Pancreas (tissue), 10 donors: ENCODE data around the gene ACSM3. TPM values are rescaled to one million over a fixed set of nuclear protein-coding genes. Genes with fewer than 3 reads are reported as not detected.
A peak's percentile ranks its signal among the peaks of the same experiment; 100 is the strongest.

Experiments
- ATAC-seq, 4 donors: fragments of 200-7000 bp; cut with Tn5 transposase; one replicate each; pipeline versions ENCODE4 v1.8.0 to v1.9.1; 2020; ENCODE audit warnings: mild to moderate bottlenecking in 4 of 4, moderate library complexity in 4 of 4
- DNase-seq, 6 donors: peaks; one replicate each; pipeline ENCODE4 v3.0.0-alpha.2; 2020
- FAIRE-seq: peaks from 2 replicates; lab custom pipeline; 2012; peaks lifted over from hg19 to GRCh38; lab: Jason Lieb, UNC
- H3K27ac ChIP-seq, 4 donors: fragments of 200-600 bp; sonication (generic); 1 replicate in 3 of 4; 2 replicates in 1 of 4; pipeline versions ENCODE4 v1.5.0 to v1.8.0; 2020
- H3K27me3 ChIP-seq, 4 donors: fragments of 200-600 bp; one replicate each; pipeline ENCODE4 v1.8.0; 2021
- H3K36me3 ChIP-seq, 3 donors: fragments of 200-600 bp; sonication (generic) in 1 of 3; one replicate each; pipeline versions ENCODE4 v1.5.0 to v1.8.0; 2020 to 2021
- H3K4me1 ChIP-seq, 3 donors: fragments of 200-600 bp; one replicate each; pipeline ENCODE4 v1.8.0; 2021
- H3K4me3 ChIP-seq, 4 donors: fragments of 200-600 bp; sonication (generic) in 2 of 4; one replicate each; pipeline versions ENCODE4 v1.5.0 to v1.8.0; 2020 to 2021
- H3K9me3 ChIP-seq, 4 donors: fragments of 200-600 bp; one replicate each; pipeline ENCODE4 v1.8.0; 2021
- WGBS, 2 donors: extraction: QIAGEN DNeasy Blood & Tissue Kit; methylation state at CpG; one replicate each; pipeline ENCODE4 v1.1.7; 2013; 5-methylcytosine and 5-hydroxymethylcytosine counted together
- intact Hi-C, 3 donors: fragments of 100-400 bp; cut with DNase I; formaldehyde crosslinking; loops; one replicate each; pipeline versions ENCODE4 v1.11.1 to v1.14.2; 2022
- polyA plus RNA-seq, 2 donors: library from polyadenylated mRNA; stranded (reverse); fragments of 200-250 nt; gene quantifications; one replicate each; pipeline ENCODE4 v1.2.3, GENCODE V29; 2013
- total RNA-seq, 6 donors: library from RNA; stranded (reverse); fragmentation: NEBNext Ultra II Directional in 4 of 6; extraction: Animal tissue kit (Norgen Biotek cat#: 25700) in 4 of 6; gene quantifications; one replicate each; pipeline versions ENCODE4 v1.2.1 to v1.2.4, GENCODE V29; 2021 to 2023
- TF ChIP-seq, protein P1 (sequence below), 4 donors: fragments of 200-600 bp; sonication (generic) in 3 of 4; IDR thresholded peaks; one replicate each; pipeline versions ENCODE4 v1.5.0 to v1.8.0; 2021; ENCODE audit warnings: antibody characterized with exemption in 4 of 4
- donor health status: healthy with polysubstance abuse.
- donor health status: DM: no; HTN: no; CAD: no; lungs with moderate emphysema.
- donor health status: DM: no; HTN: no; CAD: no.
- donor health status: control.
- donor health status: control.
- donor health status: Bipolar disorder and iron deficiency.
- donor health status: DM: yes; HTN: yes; CAD: no.
- donor health status: DM: no; HTN: no; CAD: no.
- donor health status: DM: no; HTN: no; CAD: no.
- donor health status: DM: yes; HTN: yes; CAD: no.

Gene ACSM3
- total and polyA plus RNA-seq, 8 donors = 39.1 to 104 (median 46.7) TPM

DNA sequence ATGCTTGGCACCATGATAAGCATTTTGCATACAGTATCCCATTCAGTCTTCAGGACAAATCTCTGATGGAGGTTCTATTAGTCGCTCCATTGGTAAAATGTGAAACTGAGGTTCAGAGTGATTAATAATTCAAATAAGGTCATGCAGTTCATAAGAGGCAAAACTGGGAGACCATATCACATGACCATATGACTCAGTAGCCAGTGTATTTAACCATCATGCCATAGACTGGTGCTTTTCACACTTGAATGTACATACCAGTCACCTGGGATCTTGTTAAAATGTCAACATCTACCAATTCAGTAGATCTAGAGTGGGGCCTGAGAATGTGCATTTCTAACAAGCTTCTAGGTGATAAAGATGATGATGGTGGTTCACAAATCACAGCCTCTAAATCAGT, 4.3 kb downstream of the ACSM3 start:
- ATAC-seq = no peak
- 97 to 100% methylated on average over 1 of the region's 1 CpG for WGBS, 2 donors

DNA sequence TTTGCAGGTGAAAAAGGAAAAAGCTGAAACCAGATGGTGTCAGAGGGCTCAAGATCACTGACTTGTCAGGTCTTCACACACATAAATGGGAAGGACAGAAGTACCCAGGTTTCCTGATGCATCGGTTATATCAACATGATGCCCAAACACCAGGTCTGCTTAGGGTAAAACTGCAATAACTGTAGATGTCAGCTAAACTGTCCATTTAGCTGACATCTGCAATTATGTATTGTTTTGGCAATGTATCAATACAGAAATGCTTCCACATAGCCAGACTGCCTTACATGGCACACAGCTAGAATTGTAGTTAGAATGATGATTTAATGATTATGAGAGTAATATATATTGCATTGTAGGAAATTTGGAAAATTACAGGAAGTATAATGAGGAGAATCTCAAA, 5.0 kb downstream of the ACSM3 start:
- 50 to 89% methylated on average over 1 of the region's 1 CpG for WGBS, 2 donors
- TF ChIP-seq, protein P1, sequence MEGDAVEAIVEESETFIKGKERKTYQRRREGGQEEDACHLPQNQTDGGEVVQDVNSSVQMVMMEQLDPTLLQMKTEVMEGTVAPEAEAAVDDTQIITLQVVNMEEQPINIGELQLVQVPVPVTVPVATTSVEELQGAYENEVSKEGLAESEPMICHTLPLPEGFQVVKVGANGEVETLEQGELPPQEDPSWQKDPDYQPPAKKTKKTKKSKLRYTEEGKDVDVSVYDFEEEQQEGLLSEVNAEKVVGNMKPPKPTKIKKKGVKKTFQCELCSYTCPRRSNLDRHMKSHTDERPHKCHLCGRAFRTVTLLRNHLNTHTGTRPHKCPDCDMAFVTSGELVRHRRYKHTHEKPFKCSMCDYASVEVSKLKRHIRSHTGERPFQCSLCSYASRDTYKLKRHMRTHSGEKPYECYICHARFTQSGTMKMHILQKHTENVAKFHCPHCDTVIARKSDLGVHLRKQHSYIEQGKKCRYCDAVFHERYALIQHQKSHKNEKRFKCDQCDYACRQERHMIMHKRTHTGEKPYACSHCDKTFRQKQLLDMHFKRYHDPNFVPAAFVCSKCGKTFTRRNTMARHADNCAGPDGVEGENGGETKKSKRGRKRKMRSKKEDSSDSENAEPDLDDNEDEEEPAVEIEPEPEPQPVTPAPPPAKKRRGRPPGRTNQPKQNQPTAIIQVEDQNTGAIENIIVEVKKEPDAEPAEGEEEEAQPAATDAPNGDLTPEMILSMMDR (IDR thresholded peaks at IDR 0.05) = no peak
- Histone ChIP-seq H3K27me3 (no peaks in the 10 kb centered on the region), H3K4me3 (no peak overlapping the region), H3K27ac (no peak overlapping the region), H3K9me3 (no peaks in the 10 kb centered on the region), H3K36me3 (no peaks in the 10 kb centered on the region), H3K4me1 (peaks cover 0 to 7% (median 7%) of the 10 kb centered on the region in 3 donors)
- ATAC-seq (no peak), FAIRE-seq (no peak), DNase-seq (no peak)
- intact Hi-C loops = no loop called here

More for the DNA sequence above, 4.3 kb downstream of the ACSM3 start:
- no peak for DNase-seq
- Histone ChIP-seq H3K27me3 (no peaks in the 10 kb centered on the region), H3K4me3 (no peak overlapping the region), H3K4me1 (peaks cover 0 to 7% (median 7%) of the 10 kb centered on the region in 3 donors), H3K9me3 (no peaks in the 10 kb centered on the region), H3K27ac (no peak overlapping the region), H3K36me3 (no peaks in the 10 kb centered on the region)
- FAIRE-seq = no peak
- TF ChIP-seq, protein P1 (IDR thresholded peaks at IDR 0.05) = no peak
- intact Hi-C loops = no loop called here

DNA sequence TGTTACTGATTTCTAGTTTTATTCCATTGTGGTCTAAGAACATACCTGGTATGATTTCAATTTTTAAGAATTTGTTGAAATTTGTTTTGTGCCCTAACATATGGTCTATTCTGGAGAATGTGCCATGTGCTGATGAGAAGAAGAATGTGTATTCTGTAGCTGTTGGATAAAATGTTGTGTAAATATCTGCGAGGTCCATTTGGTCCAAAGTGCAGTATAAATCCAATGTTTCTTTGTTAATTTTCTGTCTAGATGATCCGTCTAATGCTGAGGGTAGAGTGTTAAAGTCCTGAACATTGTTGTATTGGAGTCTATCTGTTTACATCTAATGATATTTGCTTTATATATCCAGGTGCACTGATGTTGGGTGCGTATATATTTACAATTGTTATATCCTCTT, 9.9 kb downstream of the ACSM3 start:
- TF ChIP-seq, protein P1 (IDR thresholded peaks at IDR 0.05) = no peak
- intact Hi-C loops = no loop called here
- Histone ChIP-seq H3K9me3 (no peaks in the 10 kb centered on the region), H3K27ac (no peak overlapping the region), H3K36me3 (peaks cover 0 to 21% (median 0%) of the 10 kb centered on the region in 3 donors), H3K4me1 (no peaks in the 10 kb centered on the region), H3K27me3 (no peaks in the 10 kb centered on the region), H3K4me3 (no peak overlapping the region)
- FAIRE-seq (no peak), DNase-seq (no peak), ATAC-seq (no peak)
- 49 to 51% methylated on average over 3 of the region's 3 CpGs for WGBS, 2 donors

DNA sequence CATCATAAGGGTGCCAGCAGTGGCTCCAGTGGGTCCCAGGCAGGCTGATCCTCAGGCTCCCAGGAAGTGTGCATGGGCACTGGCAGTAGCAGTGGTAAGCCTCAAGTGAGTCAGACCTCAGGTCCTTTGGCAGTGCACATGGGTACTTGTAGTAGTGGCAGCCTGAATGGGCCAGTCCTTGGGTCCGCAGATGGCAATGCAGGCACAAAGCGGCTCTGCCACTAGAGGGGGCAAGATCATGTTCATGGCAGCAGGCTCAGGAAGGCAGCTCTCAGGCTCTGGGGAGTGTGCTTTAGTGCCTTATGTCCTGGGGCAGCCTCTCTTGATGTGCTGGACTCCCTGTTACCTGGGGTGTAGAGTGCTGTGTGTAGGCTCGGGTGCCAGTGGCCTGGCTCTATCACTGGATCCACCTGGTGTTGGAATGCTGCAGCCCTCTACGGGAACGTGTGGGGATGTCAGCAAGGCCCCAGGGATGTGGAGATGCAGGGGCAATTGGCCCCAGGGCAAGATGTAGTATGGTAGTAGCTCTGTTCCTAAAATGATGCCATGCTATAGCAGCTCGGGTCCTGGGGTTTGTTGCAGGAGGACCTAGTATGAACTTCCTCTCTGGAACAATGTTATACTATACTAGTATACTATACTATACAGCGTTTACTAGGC, 11.0 kb downstream of the ACSM3 start:
- TF ChIP-seq, protein P1 (IDR thresholded peaks at IDR 0.05) = peak; percentile 45 to 59 (median 48)
- Histone ChIP-seq H3K4me3 (no peak overlapping the region), H3K27ac (no peak overlapping the region), H3K4me1 (no peaks in the 10 kb centered on the region), H3K36me3 (peaks cover 0 to 29% (median 0%) of the 10 kb centered on the region in 3 donors), H3K27me3 (no peaks in the 10 kb centered on the region), H3K9me3 (no peaks in the 10 kb centered on the region)
- 70 to 76% methylated on average over 7 of the region's 7 CpGs for WGBS, 2 donors
- intact Hi-C loops = no loop called here
- FAIRE-seq (no peak), ATAC-seq (peak; percentile 89 to 99 (median 94)), DNase-seq (peak; percentile 57 to 86 (median 81))

DNA sequence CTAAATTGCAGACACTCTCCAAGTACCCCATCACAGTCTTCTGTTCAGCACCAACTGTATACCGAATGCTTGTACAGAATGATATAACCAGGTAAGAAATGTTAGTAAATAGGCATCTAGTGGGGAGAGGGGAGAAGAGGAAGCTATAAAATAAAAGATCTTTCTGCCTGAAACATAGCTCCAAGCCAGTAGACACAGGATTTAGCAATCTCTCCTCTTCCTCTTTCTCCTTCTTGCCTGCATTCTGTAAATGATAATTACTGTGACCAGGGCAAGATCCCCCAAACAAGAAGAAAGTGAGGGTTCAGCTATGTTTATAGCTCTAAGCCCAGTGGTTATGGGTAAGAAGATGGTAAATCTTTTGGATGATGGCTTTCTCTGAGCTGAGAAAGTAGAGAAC, 17.9 kb downstream of the ACSM3 start:
- WGBS, 2 donors = 70 to 89% methylated on average over 1 of the region's 1 CpG
- no peak overlapping the region for H3K4me3 ChIP-seq
- no peak overlapping the region for H3K27ac ChIP-seq
- DNase-seq (no peak), ATAC-seq (no peak), FAIRE-seq (no peak)
- TF ChIP-seq, protein P1 (IDR thresholded peaks at IDR 0.05) = no peak
- H3K27me3 ChIP-seq = no peaks in the 10 kb centered on the region
- no peaks in the 10 kb centered on the region for H3K9me3 ChIP-seq
- H3K36me3 ChIP-seq = peaks cover 0 to 53% (median 10%) of the 10 kb centered on the region in 3 donors
- no peaks in the 10 kb centered on the region for H3K4me1 ChIP-seq
- intact Hi-C loops = no loop called here
